K562 (cell line): ENCODE measurements around the gene SDR39U1. TPM values are rescaled to one million over a fixed set of nuclear protein-coding genes. Genes with fewer than 3 reads are reported as not detected.

Experiments
- ATAC-seq: fragments of 200-7000 bp; cut with Tn5 transposase; 3 replicates; pipeline ENCODE4 v1.9.1; 2020; ENCODE audit warnings: moderate library complexity
- BruUV-seq: library from RNA; stranded (reverse); fragments of 400-500 nt; replicated peaks from 2 replicates; lab custom pipeline; 2021; lab: Mats Ljungman, UMichigan
- CTCF ChIA-PET: fragments of 300-600 bp; formaldehyde crosslinking; extraction: SDS; loops from one replicate; lab custom pipeline; 2021; ENCODE audit warnings: low intra/inter-chr PET ratio; lab: Yijun Ruan, JAX
- POLR2A ChIA-PET: fragments of 300-600, 350-650 bp; sonication (Branson Sonifier 250); formaldehyde crosslinking; extraction: SDS; loops from one replicate; lab custom pipeline; 2021; ENCODE audit warnings: antibody characterized with exemption, inconsistent platforms; lab: Yijun Ruan, JAX
- DNase-seq, 4 experiments: peaks; one replicate each; pipeline versions ENCODE4 v3.0.0 to v3.0.0-alpha.2; 2011 to 2018; ENCODE audit warnings: low spot score in 3 of 4, mixed read lengths in 3 of 4; ENCODE audit errors: extremely low read depth in 1 of 4
- FAIRE-seq: peaks from 2 replicates; lab custom pipeline; 2011; peaks lifted over from hg19 to GRCh38; lab: Jason Lieb, UNC
- H2AFZ ChIP-seq: 2 replicates; pipeline ENCODE4 v1.6.0; 2011; ENCODE audit warnings: low read depth, low read length, control low read depth, inconsistent platforms
- H3K27ac ChIP-seq: fragments of 200-600 bp; 3 replicates; pipeline ENCODE4 v1.8.0; 2011; ENCODE audit warnings: low read depth, mild to moderate bottlenecking, control low read depth, inconsistent platforms, low read length, moderate library complexity, mixed read lengths; ENCODE audit errors: extremely low read depth
- H3K27me3 ChIP-seq, 2 experiments: fragments of 300-600 bp in 1 of 2; 2 replicates in 1 of 2; 3 replicates in 1 of 2; pipeline versions ENCODE4 v1.6.0 to v1.8.0; 2011; ENCODE audit warnings: inconsistent platforms in 2 of 2, low read length in 2 of 2, mild to moderate bottlenecking in 1 of 2, mixed read lengths in 1 of 2, moderate library complexity in 1 of 2; ENCODE audit not compliant: control insufficient read depth in 2 of 2, insufficient read depth in 2 of 2
- H3K36me3 ChIP-seq: fragments of 300-600 bp; 3 replicates; pipeline ENCODE4 v1.8.0; 2011; ENCODE audit warnings: mild to moderate bottlenecking, low read length, inconsistent platforms; ENCODE audit not compliant: control insufficient read depth, insufficient read depth
- H3K4me1 ChIP-seq, 2 experiments: fragments of 200-600 bp in 1 of 2; replicated peaks in 1 of 2; 2 replicates in 1 of 2; 3 replicates in 1 of 2; pipeline versions ENCODE4 v1.5.1 to v1.8.0; 2011; ENCODE audit warnings: inconsistent platforms in 2 of 2, low read length in 2 of 2, mild to moderate bottlenecking in 1 of 2, mixed read lengths in 1 of 2, moderate library complexity in 1 of 2; ENCODE audit not compliant: control insufficient read depth in 2 of 2, insufficient read depth in 2 of 2
- H3K4me2 ChIP-seq: 2 replicates; pipeline ENCODE4 v1.6.1; 2011; ENCODE audit warnings: low read length, control low read depth, inconsistent platforms, mixed read lengths; ENCODE audit not compliant: insufficient read depth
- H3K4me3 ChIP-seq: fragments of 200-600 bp; sonication (generic), shearing (Covaris generic); 2 replicates; pipeline ENCODE4 v1.5.1; 2016; ENCODE audit warnings: control low read depth, inconsistent platforms
- H3K79me2 ChIP-seq: fragments of 200-600 bp; 3 replicates; pipeline ENCODE4 v1.8.0; 2011; ENCODE audit warnings: low read length, inconsistent platforms; ENCODE audit not compliant: control insufficient read depth, insufficient read depth
- H3K9ac ChIP-seq, 2 experiments: 2 replicates each; pipeline versions ENCODE4 v1.6.0 to v1.6.1; 2011; ENCODE audit warnings: low read depth in 2 of 2, low read length in 2 of 2, control low read depth in 1 of 2, inconsistent platforms in 1 of 2, mild to moderate bottlenecking in 1 of 2, mixed read lengths in 1 of 2; ENCODE audit not compliant: insufficient read depth in 1 of 2
- H3K9me1 ChIP-seq: one replicate; pipeline ENCODE4 v1.6.0; 2011; ENCODE audit warnings: inconsistent platforms, mild to moderate bottlenecking, low read length, moderate library complexity; ENCODE audit not compliant: control insufficient read depth, insufficient read depth
- H3K9me3 ChIP-seq: replicated peaks from 2 replicates; pipeline ENCODE4 v1.5.1; 2011; ENCODE audit warnings: low read depth, low read length, inconsistent platforms; ENCODE audit not compliant: control insufficient read depth, insufficient read depth
- H4K20me1 ChIP-seq: replicated peaks from 2 replicates; pipeline ENCODE4 v1.6.1; 2011; ENCODE audit warnings: low read length, inconsistent platforms, mixed read lengths; ENCODE audit not compliant: control insufficient read depth, insufficient read depth
- BDP1 ChIP-seq: IDR thresholded peaks from 3 replicates; pipeline ENCODE4 v1.6.1; 2011; ENCODE audit not compliant: insufficient read length, insufficient read depth
- DIDO1 ChIP-seq: fragments of 450-650 bp; IDR thresholded peaks from 2 replicates; pipeline ENCODE4 v1.6.1; 2016; ENCODE audit warnings: low read depth, missing biosample characterization, missing genetic modification characterization
- ESRRB ChIP-seq: fragments of 250-450 bp; sonication (Bioruptor Pico); IDR thresholded peaks from 2 replicates; pipeline ENCODE4 v1.5.0; 2020; ENCODE audit warnings: mild to moderate bottlenecking, moderate library complexity, borderline replicate concordance
- FOXP1 ChIP-seq: sonication (generic); formaldehyde crosslinking; IDR thresholded peaks from 2 replicates; pipeline ENCODE4 v1.8.0; 2022; ENCODE audit warnings: mild to moderate bottlenecking, missing genetic modification reagents
- HDAC6 ChIP-seq: IDR thresholded peaks from 2 replicates; pipeline ENCODE4 v1.6.1; 2012; ENCODE audit warnings: low read depth, mild to moderate bottlenecking, control low read depth, inconsistent platforms, low read length, moderate library complexity
- HDAC8 ChIP-seq: fragments of 450-650 bp; IDR thresholded peaks from 2 replicates; pipeline ENCODE4 v1.6.1; 2016; ENCODE audit warnings: mild to moderate bottlenecking, missing genetic modification characterization, moderate library complexity, missing compliant biosample characterization
- HNRNPL ChIP-seq: fragments of 200-400 bp; formaldehyde crosslinking; IDR thresholded peaks from 2 replicates; pipeline ENCODE4 v1.6.1; 2017; ENCODE audit warnings: low read depth, mild to moderate bottlenecking, low read length
- MTF1 ChIP-seq: fragments of 250-450 bp; sonication (Bioruptor Pico); IDR thresholded peaks from 2 replicates; pipeline ENCODE4 v1.9.0; 2021; ENCODE audit warnings: moderate library complexity, mild to moderate bottlenecking, inconsistent platforms, borderline replicate concordance
- YBX1 ChIP-seq: fragments of 450-650 bp; IDR thresholded peaks from 2 replicates; pipeline ENCODE4 v1.7.1; 2016; ENCODE audit warnings: mild to moderate bottlenecking
- WGBS: fragments of 100-300 bp; shearing (Covaris generic); methylation state at CpG from one replicate; pipeline ENCODE4 v1.1.6; 2016; ENCODE audit warnings: low coverage, mixed read lengths; ENCODE audit not compliant: insufficient coverage; ENCODE audit errors: missing lambda C conversion rate; 5-methylcytosine and 5-hydroxymethylcytosine counted together
- in situ Hi-C: fragments of 300-500 bp; cut with MboI; formaldehyde crosslinking; loops from 4 replicates; pipeline ENCODE4 v1.15.0; 2018; ENCODE audit warnings: inconsistent platforms, mixed read lengths
- intact Hi-C: fragments of 100-400 bp; cut with micrococcal nuclease; formaldehyde crosslinking; loops from 2 replicates; pipeline ENCODE4 v1.14.2; 2022
- polyA plus RNA-seq, 8 experiments: library from polyadenylated mRNA; depleted of rRNA in 4 of 8; stranded (reverse) in 5 of 8; unstranded in 3 of 8; fragments of >200 nt; fragmentation: Nextera tagmentation in 2 of 8; fragmentation: Illumina TruSeq in 1 of 8; extraction: Ambion mirVana in 2 of 8; extraction: Trizol in 1 of 8; gene quantifications; 2 replicates each; pipeline versions ENCODE4 v1.2.1 to v1.2.3, GENCODE V29; 2011 to 2014; ENCODE audit warnings: inconsistent platforms in 1 of 8, missing spikeins in 1 of 8
- total RNA-seq, 7 experiments: library from RNA; depleted of rRNA in 6 of 7; stranded (reverse); fragments of >200 nt in 6 of 7; fragmentation: Illumina TruSeq in 2 of 7; extraction: Trizol in 2 of 7; gene quantifications; 2 replicates each; pipeline versions ENCODE4 v1.2.1 to v1.2.3, GENCODE V29; 2011 to 2021; ENCODE audit warnings: low replicate concordance in 1 of 7
- TF ChIP-seq, protein P1 (sequence below): fragments of 250-450 bp; sonication (Bioruptor Pico); IDR thresholded peaks from 2 replicates; pipeline ENCODE4 v1.9.0; 2021; ENCODE audit warnings: mild to moderate bottlenecking
- TF ChIP-seq, protein P2 (sequence below), 2 experiments: fragments of 450-650 bp; IDR thresholded peaks; 2 replicates each; pipeline ENCODE4 v1.6.1; 2016; ENCODE audit warnings: mild to moderate bottlenecking in 2 of 2, borderline replicate concordance in 1 of 2, low read depth in 1 of 2, moderate library complexity in 1 of 2

The SDR39U1 gene
- total and polyA plus RNA-seq, 9 of the 15 experiments (the other 6 are each of a cell fraction or from before 2014, with no cell fraction given) = 10.4 to 56.1 (median 19.8) TPM

DNA sequence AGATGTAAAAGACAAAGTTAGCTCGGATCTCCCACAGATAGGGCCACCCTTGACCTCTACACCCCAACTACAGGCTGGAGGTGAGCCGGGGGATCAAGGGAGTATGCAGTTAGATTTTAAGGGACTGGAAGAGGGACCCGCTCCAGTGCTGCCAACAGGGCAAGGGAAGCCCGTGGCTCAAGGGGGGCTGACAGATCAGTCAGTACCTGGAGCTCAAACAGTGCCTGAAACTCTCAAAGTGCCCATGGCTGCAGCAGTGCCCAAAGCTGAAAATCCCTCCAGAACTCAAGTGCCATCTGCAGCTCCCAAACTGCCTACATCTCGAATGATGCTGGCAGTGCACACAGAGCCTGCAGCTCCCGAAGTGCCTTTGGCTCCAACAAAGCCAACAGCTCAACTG, 33.4 kb downstream of the SDR39U1 start:
- no peak overlapping the region for H3K4me2 ChIP-seq
- FAIRE-seq (no peak), ATAC-seq (no peak), DNase-seq (no peak)
- ChIA-PET CTCF (no interaction called here), POLR2A (interaction anchor here (0.6 to 2.3 kb wide), 6 partner anchors 12 to 136 kb away, joined by 3 to 11 read pairs (median 4); partner anchors contain the start of gene KHNYN)
- no peak overlapping the region for H3K27ac ChIP-seq
- no peaks in the 10 kb centered on the region for H4K20me1 ChIP-seq
- TF ChIP-seq BDP1 (no peak), MTF1 (CRISPR knock-in tag) (no peak), YBX1 (no peak), HDAC6 (no peak), DIDO1 (tag) (no peak), FOXP1 (CRISPR knock-in tag) (no peak), HDAC8 (tag) (no peak), HNRNPL (no peak), ESRRB (CRISPR knock-in tag) (no peak)
- TF ChIP-seq, protein P1, sequence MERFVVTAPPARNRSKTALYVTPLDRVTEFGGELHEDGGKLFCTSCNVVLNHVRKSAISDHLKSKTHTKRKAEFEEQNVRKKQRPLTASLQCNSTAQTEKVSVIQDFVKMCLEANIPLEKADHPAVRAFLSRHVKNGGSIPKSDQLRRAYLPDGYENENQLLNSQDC (CRISPR knock-in tag) = no peak
- TF ChIP-seq, protein P2, sequence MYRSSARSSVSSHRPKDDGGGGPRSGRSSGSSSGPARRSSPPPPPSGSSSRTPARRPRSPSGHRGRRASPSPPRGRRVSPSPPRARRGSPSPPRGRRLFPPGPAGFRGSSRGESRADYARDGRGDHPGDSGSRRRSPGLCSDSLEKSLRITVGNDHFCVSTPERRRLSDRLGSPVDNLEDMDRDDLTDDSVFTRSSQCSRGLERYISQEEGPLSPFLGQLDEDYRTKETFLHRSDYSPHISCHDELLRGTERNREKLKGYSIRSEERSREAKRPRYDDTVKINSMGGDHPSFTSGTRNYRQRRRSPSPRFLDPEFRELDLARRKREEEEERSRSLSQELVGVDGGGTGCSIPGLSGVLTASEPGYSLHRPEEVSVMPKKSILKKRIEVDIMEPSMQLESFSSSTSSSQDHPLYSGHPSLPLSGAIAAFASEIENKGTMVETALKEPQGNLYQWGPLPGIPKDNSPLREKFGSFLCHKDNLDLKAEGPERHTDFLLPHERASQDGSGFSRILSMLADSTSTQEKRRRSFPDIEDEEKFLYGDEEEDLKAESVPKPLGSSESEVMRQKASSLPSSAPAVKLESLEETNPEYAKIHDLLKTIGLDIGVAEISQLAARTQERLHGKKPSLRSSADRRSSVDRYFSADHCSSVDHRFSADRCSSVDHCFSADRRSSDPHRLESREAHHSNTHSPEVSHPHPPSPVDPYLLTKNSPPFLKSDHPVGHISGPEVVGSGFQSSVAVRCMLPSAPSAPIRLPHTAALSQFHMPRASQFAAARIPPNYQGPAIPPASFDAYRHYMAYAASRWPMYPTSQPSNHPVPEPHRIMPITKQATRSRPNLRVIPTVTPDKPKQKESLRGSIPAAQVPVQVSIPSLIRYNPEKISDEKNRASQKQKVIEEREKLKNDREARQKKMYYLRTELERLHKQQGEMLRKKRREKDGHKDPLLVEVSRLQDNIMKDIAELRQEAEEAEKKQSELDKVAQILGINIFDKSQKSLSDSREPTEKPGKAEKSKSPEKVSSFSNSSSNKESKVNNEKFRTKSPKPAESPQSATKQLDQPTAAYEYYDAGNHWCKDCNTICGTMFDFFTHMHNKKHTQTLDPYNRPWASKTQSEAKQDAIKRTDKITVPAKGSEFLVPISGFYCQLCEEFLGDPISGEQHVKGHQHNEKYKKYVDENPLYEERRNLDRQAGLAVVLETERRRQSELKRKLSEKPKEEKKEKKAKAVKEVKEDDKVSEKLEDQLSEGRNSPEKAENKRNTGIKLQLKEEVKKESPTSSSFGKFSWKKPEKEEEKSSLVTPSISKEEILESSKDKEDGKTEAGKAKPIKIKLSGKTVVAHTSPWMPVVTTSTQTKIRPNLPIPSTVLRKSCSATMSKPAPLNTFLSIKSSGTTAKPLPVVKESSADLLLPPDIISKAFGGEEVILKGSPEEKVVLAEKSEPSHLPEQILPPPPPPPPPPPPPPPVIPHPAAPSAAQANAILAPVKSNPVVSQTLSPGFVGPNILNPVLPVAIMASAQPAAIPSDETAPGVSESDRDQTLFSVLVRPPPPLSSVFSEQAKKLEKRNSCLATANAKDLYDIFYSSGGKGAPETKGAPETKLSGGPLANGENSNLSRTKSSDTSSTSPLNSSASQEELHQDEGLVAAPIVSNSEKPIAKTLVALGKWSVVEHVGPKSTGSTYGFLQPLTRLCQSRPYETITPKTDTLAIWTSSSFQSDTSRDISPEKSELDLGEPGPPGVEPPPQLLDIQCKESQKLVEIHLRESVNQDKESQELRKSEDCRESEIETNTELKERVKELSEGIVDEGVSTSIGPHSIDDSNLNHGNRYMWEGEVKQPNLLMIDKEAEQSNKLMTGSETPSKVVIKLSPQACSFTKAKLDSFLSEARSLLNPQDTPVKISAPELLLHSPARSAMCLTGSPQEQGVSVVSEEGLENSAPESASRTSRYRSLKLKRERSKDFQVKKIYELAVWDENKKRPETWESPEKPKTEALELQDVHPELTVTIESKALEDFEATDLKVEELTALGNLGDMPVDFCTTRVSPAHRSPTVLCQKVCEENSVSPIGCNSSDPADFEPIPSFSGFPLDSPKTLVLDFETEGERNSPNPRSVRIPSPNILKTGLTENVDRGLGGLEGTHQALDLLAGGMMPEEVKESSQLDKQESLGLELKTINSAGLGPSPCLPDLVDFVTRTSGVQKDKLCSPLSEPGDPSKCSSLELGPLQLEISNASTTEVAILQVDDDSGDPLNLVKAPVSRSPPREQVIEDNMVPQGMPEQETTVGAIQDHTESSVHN (IDR thresholded peaks at IDR 0.05; ENCODE audit: borderline replicate concordance in 1 of 2, low read depth in 1 of 2) = no peak
- no peak overlapping the region for H2AFZ ChIP-seq
- H3K9ac ChIP-seq = no peak overlapping the region
- in situ Hi-C loops = no loop called here
- no peaks in the 10 kb centered on the region for H3K9me3 ChIP-seq
- H3K4me1 ChIP-seq = peaks cover 0 to 7% of the 10 kb centered on the region in 2 experiments; a peak in 3 of 5 replicates
- H3K79me2 ChIP-seq = no peaks in the 10 kb centered on the region
- no peaks in the 10 kb centered on the region for H3K36me3 ChIP-seq
- BruUV-seq = no TSS peak
- no peak overlapping the region for H3K4me3 ChIP-seq
- no peaks in the 10 kb centered on the region for H3K9me1 ChIP-seq
- intact Hi-C loops = no loop called here
- H3K27me3 ChIP-seq = peaks cover 0 to 8% of the 10 kb centered on the region in 2 experiments; a peak in 1 of 5 replicates
- 3% methylated on average over 6 of the region's 6 CpGs for WGBS
